ENCODE data around the gene AP4S1.
"Not testable (repeated sequence)": the region's sequence is repeated elsewhere in the genome, so short reads cannot be mapped to it uniquely, and the experiment has no call there.

The AP4S1 gene

DNA sequence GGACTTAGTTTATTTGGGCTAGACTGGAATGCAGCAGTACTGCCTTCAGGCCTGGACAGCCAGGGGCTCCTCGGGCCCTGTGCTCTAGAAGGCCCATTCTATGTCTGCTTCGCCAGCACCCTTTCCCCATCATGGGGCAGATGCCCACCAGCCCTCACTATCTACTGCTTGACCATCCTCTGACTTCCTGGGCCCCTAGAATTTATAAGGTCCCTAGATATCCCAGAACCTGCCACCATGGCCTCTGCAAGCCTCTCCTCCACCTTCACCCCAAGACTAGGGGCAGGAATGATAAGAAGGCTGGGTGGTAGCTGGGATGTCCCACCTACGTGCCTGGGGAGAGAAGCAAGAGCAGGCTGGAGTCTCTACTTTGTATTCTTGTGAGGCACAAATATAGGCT is 59.6 kb downstream of the AP4S1 start:
- DNase-seq (ENCODE audit: low read depth in 2 of 2): no peak

DNA sequence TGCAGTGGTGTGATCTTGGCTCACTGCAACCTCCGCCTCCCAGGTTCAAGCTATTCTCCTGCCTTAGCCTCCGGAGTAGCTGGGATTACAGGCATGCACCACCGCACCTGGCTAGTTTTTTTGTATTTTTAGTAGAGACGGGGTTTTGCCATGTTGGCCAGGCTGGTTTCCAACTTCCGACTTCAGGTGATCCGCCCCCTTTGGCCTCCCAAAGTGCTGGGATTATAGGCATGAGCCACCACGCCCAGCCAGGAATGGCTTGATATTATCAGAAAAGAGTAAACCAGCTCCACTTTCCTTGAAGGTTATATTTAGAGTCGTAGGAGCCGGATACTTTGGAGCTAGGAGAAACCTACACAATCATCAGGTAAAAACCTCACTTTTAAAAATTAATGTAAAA is 61.0 kb downstream of the AP4S1 start:
- DNase-seq (ENCODE audit: low read depth in 2 of 2): not testable (repeated sequence)

DNA sequence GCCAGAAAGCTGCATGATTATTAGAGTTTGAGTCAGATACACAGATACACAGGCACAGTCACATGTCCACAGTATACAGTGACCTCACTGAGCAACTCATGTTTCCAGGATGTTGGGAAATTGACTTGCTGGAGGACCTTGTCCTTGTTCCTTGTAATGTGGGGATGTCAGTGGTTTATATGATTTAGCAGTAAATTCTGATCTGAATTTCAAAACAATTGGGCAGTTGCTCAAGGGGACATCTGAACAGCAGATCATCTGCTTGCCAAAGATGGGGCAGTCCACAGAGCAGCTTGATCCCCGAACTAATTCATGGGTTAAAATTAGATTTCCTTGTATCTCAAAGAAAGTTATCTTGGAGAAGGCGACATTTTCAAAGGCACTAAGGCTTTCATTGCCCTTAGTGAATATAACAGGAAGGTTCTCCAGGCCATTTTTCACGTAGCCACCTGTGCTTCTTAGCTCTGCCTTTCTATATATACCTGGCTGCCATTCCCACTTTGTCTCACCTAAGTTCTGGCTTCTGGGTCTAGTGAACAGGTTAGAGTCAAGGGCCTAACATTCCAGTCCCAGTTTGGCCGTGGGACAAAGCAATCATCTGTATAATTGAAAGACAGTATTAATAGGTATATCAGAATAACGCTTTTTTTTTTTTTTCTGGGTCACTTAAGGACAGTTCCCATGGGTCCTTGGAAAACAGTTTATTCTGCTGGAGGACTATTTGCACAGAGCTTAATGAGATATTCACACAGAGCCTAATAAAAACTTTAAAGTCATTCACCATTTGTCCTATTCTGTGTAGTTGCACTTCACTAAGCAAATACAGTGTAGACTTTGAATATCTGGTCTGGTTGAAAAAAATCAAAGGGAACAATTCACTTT is 65.7 kb downstream of the AP4S1 start:
- DNase-seq (ENCODE audit: low read depth in 2 of 2): peak; percentile 50 to 51

DNA sequence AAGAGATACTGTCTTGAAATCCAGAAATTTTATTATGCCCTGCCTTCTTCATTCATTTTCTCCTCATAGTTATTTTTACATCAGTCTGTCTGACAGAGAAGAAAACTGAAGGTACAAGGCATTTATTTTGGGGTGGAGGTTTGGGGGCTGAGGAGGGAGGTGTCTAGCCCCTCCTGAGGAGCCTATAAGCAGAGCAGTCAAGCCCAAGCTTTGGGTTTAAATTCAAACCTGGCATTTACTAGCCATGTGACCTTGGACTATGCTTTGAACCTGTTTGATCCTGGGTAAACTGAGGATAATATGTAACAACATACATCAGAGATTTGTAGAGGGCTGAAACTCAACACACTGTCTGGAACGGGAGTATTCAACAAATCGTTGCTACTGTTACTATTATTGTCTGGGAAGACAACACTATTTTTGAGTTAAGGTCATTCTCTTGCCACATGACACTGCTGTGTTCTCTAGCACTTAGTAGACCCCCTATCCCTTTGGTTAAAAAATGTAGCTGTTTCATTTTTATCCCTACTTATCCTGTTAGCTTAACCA is 66.8 kb downstream of the AP4S1 start:
- DNase-seq (ENCODE audit: low read depth in 2 of 2): no peak

DNA sequence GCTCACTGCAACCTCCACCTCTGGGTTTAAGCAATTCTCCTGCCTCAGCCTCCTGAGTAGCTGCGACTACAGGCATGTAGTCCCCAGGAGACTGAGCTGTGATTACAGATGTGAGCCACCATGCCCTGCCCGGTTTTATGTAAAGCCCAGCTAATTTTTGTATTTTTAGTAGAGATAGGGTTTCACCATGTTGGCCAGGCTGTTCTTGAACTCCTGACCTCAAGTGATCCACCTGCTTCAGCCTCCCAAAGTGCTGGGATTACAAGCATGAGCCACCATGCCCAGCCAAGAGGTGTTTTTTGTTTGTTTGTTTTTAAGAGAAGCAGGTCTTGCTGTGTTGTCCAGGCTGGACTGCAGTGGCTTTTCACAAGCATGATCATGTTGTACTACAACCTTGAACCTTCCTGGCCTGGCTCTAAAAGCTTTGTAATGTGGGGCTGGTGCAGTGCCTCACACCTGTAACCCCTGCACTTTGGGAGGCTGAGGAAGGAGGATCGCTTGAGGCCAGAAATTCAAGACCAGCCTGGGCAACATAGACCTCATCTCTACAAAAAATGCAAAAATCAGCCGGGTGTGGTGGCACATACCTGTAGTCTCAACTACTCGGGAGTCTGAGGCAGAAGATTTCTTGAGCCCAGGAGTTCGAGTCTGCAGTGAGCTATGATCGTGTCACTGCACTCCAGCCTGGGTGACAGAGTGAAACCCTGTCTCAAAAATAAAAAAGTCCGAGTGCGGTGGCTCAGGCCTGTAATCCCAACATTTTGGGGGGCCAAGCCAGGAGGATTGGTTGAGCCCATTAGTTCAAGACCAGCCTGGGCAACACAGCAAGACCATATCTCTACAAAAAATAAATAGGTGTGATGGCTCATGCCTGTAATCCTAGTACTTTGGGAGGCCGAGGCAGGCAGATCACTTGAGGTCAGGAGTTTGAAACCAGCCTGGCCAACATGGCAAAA is 68.7 kb downstream of the AP4S1 start:
- not testable (repeated sequence) for DNase-seq (ENCODE audit: low read depth in 2 of 2)

DNA sequence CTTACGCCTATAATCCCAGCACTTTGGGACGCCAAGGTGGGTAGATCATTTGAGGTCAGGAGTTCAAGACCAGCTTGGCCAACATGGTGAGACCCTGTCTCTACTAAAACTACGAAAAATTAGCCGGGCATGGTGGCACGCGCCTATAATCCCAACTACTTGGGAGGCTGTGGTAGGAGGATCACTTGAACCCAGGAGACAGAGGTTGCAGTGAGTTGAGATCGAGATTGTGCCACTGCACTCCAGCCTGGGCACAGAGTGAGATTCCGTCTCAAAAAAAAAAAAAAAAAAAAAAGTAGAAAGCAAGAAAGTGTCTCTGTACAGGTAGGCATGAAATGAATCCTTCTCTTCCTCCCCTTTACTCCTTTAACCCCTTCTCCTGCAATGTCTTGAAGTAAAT is 70.4 kb downstream of the AP4S1 start:
- not testable (repeated sequence) for DNase-seq (ENCODE audit: low read depth in 2 of 2)

DNA sequence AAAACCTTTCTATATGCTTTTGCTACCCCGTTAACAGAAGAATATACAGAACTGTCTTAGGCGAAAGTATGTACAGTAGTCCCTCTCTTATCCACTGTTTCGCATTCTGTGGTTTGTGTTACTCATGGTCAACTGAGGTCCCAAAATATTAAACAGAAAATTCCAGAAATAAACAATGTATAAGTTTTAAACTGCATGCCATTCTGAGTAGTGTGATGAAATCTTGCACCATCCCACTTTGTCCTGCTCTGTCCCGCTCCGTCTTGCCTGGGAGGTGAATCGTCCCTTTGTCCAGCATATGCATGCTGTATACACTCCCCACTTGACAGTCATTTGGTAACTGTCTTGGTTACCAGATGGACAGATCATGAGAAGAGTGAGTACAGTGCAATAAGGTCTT is 70.8 kb downstream of the AP4S1 start:
- peak; percentile 11 to 17 for DNase-seq (ENCODE audit: low read depth in 2 of 2)

DNA sequence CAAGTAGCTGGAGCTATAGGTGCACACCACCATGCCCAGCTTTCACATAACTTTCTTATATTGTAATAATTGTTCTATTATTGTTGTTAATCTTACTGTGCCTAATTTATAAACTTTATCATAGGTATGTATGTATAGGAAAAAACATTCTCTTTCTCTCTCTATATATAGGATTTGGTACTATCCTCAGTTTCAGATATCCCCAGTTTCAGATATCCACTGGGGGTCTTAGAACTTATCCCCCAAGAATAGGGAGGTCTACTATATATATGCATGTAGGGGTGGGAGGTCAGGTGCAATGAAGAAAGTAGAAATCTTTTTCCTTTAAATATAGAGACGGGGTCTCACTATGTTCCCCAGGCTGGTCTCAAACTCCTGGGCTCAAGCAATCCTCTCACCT is 71.6 kb downstream of the AP4S1 start:
- DNase-seq (ENCODE audit: low read depth in 2 of 2): no peak

DNA sequence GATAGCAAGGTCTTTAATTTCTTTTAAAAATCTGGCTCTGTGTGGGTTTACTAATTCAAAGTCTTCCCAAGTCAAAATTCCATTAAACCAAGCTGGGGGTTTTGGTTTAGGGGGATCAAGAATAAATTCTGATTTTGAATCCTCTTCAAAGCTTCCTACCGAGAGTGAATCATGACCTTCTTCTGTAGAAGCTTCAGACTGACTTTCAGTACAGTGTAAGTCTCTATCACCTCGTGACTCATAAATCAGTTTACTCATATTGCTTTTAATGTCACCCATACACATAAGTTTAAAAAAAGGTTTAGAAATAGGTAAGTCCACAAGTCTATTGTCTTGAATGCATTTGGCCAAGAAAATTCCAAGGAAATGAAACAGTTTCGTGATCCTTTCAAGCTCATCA is 81.3 kb downstream of the AP4S1 start:
- DNase-seq (ENCODE audit: low read depth in 2 of 2): no peak

DNA sequence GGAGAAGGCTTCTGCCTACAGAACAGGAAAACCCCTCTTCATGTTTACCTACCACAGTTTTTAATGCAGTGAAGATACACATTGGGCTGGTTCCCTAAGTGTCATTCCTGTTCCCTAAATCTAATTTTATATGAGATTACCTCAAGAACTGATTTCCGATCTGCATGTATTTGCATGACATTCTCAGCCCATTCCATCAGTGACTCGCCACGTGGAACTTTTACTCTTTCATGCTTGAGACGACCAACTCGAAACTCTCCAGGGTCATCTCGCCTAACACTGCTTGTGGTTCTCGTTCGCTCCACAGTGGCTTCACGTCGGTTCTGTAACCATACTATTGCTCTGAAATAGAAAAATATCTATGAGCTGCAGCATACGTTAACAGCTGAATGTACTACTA is 83.8 kb downstream of the AP4S1 start:
- DNase-seq (ENCODE audit: low read depth in 2 of 2): no peak

DNA sequence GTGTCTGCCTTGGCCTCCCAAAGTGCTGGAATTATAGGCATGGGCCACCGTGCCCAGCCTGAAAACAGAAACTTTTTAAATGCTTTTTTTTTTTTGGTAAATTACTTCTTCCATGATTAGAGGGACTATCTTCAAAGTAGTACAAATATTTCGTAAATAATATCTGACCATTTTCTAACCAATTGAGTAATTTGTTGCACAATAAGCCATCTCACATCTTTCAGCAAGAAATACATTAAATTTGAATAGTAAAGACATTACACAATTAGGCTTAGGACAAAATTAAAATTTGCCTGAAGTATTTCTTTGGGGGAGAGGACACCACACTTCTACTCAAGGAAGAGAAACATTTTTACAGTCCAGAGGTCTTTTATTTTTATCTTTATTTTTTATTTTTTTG is 85.4 kb downstream of the AP4S1 start:
- no peak for DNase-seq (ENCODE audit: low read depth in 2 of 2)

DNA sequence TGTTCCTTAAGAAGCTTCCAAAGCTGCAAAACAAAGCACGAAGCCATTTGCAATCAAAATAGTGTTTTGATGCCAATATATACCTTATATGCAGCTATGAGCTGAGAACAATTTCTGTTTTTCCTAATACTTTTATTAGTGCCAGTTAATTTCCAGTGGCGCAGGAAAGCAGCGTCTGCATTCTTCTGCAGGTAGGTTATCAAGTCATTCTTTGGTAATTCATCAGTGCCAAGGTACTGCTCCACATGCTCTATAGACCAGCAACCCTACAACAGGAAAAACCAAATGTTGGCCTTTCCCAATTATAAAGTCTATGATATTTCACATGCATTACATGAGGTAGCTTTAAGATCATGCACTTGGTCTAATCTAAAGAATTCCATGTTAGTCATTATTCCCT is 88.3 kb downstream of the AP4S1 start:
- DNase-seq (ENCODE audit: low read depth in 2 of 2): no peak

DNA sequence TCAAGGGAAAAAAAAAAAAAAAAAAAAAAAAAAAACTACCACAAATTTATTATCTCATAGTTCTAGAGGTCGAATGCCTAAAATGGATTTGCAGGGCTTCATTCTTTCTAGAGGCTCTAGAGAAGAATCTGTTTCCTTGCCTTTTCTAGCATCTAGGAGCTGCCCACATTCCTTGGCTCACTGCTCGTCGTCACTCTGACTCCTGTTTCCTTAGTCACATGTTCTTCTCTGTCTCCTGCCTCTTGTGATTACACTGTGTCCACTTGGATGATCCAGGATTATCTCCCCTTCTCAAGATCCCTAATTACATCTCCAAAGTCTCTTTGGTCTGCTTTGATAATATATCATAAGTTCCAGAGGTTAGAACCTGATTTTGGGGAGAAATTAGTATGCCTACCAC is 93.4 kb downstream of the AP4S1 start:
- DNase-seq (ENCODE audit: low read depth in 2 of 2): no peak

DNA sequence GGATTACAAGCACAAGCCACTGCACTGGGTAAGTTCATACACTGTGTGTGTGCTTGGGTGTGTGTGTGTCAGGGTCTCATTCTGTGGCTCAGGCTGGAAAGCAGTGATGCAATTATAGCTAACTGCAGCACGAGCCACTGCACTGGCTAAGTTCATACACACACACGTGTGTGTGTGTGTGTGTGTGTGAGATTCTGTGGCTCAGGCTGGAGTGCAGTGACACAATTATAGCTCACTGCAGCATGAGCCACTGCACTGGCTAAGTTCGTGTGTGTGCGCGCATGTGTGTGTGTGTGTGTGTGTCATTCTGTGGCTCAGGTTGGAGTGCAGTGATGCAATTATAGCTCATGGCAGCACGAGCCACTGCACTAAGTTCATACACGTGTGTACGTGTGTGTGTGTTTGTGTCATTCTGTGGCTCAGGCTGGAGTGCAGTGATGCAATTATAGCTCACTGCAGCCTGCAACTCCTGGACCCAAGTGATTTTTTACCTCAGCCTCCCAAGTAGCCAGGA is 96.7 kb downstream of the AP4S1 start:
- DNase-seq (ENCODE audit: low read depth in 2 of 2): no peak

DNA sequence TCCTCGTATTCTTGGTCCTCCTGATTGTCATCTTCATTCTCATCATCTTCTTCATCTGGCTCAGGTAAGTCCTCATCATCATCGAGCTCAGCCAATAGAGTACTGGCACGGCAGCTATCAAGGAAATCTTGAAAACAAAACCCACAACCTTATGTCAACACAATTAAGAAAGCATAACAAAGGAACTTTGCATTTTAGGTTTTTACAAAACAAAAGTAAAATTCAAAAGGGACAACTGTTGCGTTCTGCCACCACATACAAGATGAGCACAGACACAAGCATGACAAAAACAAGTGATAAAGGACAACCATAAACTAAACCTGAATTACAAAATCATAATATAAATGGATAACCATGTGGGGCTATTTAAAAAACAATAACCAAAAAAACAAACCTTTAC is 97.5 kb downstream of the AP4S1 start:
- no peak for DNase-seq (ENCODE audit: low read depth in 2 of 2)

DNA sequence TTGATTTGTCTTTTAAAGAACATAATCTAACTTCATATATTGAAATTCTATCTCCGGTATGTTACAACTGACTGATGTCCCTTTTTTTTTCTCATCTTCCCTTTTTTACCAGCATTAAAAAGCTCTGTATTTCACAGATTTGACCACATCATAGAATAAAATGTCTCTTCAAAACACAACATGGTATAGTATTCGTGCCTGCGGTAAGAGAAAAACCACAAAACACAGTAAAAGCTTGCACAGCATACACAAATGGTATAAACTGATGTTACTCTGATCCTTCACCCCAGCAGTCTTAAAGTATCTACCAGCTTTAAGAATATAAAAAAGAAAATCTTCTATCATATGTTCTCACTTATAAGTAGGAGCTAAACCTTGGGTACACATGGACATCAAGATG is 98.7 kb downstream of the AP4S1 start:
- DNase-seq (ENCODE audit: low read depth in 2 of 2): peak; percentile 31 to 36

DNA sequence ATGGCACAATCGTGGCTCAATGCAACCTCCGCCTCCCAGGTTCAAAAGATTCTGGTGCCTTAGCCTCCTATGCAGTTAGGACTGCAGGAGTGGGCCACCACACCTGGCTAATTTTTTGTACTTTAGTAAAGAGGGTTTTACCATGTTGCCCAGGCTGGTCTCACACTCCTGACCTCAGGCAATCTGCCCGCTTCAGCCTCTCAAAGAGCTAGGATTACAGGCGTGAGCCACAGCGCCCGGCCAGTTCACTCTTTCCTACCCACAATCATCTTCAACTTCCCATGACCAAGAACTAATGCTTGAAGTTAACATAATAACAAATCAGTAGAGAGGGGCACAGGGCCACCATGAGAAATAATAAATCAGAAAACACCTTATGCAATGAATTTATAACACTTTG is 99.8 kb downstream of the AP4S1 start:
- DNase-seq (ENCODE audit: low read depth in 2 of 2): no peak

DNA sequence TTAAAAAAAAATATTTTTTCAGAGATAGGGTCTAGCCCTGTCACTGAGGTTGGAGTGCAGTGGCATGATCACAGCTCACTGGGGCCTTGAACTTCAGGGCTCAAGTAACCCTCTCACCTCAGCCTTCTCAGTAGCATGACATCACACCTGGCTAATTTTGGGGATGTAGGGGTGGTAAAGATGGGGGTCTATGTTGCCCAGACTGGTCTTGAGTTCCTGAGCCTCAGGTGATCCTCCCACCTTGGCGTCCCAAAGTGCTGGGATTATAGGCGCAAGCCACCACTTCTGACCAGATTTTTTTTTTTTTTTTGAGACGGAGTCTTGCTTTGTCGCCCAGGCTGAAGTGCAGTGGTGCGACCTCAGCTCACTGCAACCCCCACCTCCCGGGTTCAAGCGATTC is 101.2 kb downstream of the AP4S1 start:
- DNase-seq (ENCODE audit: low read depth in 2 of 2): no peak

DNA sequence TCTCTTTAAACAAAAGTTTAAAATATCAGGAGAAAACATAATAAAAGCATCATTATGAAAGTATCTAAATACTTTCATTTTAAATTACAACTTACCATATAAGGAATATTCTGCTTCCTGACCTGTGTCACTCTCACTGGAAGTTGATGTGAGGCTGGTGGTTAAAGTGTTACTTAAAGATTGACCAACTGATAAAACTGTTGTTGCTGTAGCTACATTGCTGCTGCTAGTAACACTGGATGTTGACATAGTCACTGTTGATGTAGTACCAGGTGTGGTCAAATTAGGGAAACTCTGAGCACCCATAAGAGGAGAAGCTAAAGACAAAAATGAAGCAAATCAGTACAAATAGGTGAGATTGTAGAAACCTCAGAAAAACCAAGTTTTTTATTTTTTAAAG is 102.2 kb downstream of the AP4S1 start:
- no peak for DNase-seq (ENCODE audit: low read depth in 2 of 2)

DNA sequence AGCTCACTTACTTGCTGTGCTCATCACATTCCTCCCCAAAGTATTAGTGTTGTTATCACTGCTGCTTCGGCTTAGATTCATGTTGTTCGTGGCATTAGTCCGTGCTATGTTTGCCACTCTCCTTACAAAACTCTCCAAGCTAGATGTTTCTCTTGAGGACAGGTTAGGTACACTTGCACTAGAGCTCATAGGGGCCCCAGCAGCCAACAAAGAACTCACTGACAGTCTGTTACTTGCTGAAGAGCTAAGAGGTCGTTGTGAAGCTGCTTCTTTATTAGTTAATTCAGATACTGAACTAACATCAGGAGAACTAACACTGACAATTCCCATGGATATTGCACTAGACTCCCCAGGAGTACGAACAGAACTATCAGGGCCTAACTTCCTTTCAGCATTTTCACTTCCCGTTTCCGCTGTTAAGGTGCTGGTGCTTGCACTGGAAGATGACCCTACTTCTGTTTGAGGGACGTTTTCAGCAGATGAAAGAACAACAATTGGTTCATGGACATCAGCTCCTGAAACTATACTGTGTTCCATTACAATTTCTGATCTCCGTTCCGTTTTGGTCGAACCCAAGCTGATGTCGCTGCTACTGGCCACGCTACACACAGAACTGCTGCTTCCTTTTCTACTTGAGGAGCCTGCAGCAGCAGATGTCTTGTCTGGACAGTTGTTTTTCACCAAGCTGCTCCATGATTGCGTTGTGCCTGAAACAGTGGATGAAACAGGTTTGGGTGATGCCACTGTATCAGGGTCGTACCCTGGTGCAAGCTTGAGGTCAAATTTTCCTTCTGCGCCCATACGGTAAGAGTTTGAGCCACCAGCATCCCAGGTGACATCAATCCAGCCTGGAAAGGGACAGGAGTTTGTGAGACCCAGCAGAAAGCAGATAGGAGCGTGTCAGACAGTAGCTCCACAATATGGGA is 103.4 kb downstream of the AP4S1 start:
- DNase-seq (ENCODE audit: low read depth in 2 of 2): no peak

DNA sequence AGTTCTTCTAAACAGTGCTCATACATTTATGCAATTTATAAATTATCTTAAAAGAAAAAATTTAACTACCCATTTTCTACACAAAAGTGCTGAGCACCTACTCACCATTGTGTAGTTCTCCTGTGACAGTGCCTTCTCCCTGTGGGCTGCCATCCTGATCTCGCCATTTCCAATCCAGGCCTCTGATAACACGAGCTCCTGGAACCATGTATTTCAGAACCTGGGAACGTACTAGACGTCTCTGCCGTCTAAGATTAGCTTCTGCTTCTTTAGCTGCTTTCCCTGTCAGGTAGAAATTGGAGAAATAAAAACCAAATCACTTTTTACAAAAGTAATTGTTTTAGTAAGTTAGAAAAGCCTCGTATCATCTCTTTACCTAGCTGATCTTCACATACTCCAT is 107.7 kb downstream of the AP4S1 start:
- DNase-seq (ENCODE audit: low read depth in 2 of 2): no peak
